Measurements from ENCODE around the gene IL18R1.

The IL18R1 gene

DNA sequence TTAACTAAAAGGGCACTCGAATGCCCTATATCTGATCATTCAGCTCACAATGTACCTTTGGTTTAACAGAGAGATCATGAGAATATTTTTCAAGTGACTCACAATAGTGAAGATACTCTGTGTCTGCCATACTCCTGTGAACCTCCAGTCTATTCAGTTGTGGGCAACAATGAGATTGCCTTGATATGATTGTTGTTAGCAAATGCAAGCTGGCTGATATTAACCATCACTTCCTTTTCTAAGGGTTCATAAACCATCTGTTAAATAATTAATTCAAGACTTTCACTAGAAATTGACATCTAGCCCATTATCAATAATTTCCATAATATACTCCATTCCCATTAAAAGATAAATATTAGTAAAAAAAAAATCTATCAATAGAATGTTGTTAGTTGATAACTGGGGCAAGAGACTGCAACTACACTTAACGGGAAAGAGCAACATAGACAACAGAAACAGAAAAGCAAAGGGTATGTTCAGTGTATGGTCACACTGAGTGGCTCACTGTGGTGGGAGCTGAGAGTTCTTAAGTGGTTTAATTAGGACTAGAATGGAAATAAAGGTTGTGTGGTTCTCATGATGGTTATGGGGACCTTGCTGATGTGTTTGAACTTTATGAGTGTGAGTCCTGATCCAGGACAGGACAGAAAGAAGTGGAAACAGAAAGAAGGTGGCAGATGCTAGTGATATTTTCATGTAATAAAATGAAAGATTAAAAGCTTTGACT is 79.2 kb downstream of the IL18R1 start:
- TF ChIP-seq, protein P1, sequence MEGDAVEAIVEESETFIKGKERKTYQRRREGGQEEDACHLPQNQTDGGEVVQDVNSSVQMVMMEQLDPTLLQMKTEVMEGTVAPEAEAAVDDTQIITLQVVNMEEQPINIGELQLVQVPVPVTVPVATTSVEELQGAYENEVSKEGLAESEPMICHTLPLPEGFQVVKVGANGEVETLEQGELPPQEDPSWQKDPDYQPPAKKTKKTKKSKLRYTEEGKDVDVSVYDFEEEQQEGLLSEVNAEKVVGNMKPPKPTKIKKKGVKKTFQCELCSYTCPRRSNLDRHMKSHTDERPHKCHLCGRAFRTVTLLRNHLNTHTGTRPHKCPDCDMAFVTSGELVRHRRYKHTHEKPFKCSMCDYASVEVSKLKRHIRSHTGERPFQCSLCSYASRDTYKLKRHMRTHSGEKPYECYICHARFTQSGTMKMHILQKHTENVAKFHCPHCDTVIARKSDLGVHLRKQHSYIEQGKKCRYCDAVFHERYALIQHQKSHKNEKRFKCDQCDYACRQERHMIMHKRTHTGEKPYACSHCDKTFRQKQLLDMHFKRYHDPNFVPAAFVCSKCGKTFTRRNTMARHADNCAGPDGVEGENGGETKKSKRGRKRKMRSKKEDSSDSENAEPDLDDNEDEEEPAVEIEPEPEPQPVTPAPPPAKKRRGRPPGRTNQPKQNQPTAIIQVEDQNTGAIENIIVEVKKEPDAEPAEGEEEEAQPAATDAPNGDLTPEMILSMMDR (conservative IDR thresholded peaks at IDR 0.05; ENCODE audit: low read depth): no peak
- ChIA-PET POLR2A (ENCODE audit: low non-redundant PET) (no interaction called here), CTCF (interaction anchor here (0.5 kb wide), 1 partner anchor 12 kb away, joined by 3 read pairs; the partner anchor contains the start of gene IL18RAP)
- no peak overlapping the region for H3K27ac ChIP-seq
- DNase-seq (ENCODE audit: low spot score): no peak

DNA sequence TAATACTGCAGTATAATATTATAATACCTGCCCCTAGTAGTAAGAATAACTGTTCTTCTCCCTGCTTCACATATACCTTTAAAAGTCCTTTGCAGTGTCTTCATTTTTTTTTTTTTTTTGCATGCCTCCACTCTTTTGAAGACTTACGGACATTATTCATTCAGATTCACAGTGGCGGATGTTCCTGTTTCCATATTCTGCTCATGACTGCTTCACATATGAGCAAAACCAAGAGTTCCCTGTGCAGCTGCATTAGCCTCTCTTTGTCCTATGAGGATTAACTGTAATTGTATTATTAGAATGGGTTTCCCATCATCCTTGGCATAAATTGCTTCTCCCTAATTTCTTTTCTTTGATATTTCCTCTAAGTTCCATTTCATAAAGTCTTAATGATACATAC is 80.1 kb downstream of the IL18R1 start:
- TF ChIP-seq, protein P1 (conservative IDR thresholded peaks at IDR 0.05; ENCODE audit: low read depth): no peak
- POLR2A ChIA-PET (ENCODE audit: low non-redundant PET): no interaction called here
- CTCF ChIA-PET: interaction anchor here (1.1 kb wide), 1 partner anchor 195 kb away, joined by 4 read pairs; no protein-coding TSS in a partner anchor
- no peak for DNase-seq (ENCODE audit: low spot score)
- no peak overlapping the region for H3K27ac ChIP-seq

DNA sequence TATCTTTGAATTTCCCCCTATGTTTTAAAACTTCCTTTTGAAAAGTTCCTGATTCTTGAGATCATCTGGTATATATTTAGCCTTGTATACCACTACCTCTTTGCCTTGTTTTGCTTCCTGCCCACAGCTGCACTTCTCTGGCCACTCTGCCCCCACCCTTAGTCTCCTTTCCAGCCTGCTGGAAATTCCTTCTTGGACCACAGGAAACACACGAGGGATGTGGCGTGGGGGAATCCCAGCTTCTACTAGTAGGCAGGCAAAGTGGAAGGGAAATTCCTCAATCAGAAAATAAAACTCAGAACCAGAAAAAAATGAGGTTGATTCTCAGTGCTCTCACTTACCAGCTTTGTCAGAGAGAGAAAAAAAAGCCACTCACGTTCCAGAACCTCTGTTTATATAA is 80.7 kb downstream of the IL18R1 start:
- ChIA-PET POLR2A (ENCODE audit: low non-redundant PET) (no interaction called here), CTCF (interaction anchor here (1.1 kb wide), 1 partner anchor 196 kb away, joined by 4 read pairs; no protein-coding TSS in a partner anchor)
- DNase-seq (ENCODE audit: low spot score): no peak
- no peak overlapping the region for H3K27ac ChIP-seq
- TF ChIP-seq, protein P1 (conservative IDR thresholded peaks at IDR 0.05; ENCODE audit: low read depth): no peak

- POLR2A ChIA-PET (ENCODE audit: low non-redundant PET): no interaction called here
- TF ChIP-seq, protein P1 (conservative IDR thresholded peaks at IDR 0.05; ENCODE audit: low read depth): no peak
- CTCF ChIA-PET: no interaction called here
Observed at GRCh38 chr2:102437122-102437521, 81.5 kb downstream of the IL18R1 start.

GRCh38 chr2:102438111-102438510 is 82.5 kb downstream of the IL18R1 start:
- TF ChIP-seq, protein P1 (conservative IDR thresholded peaks at IDR 0.05; ENCODE audit: low read depth): no peak
- CTCF ChIA-PET: no interaction called here
- POLR2A ChIA-PET (ENCODE audit: low non-redundant PET): no interaction called here
- H3K27ac ChIP-seq: no peak overlapping the region
- no peak for DNase-seq (ENCODE audit: low spot score)

More at GRCh38 chr2:102437122-102437521, 81.5 kb downstream of the IL18R1 start:
- H3K27ac ChIP-seq: no peak overlapping the region
- DNase-seq (ENCODE audit: low spot score): no peak

DNA sequence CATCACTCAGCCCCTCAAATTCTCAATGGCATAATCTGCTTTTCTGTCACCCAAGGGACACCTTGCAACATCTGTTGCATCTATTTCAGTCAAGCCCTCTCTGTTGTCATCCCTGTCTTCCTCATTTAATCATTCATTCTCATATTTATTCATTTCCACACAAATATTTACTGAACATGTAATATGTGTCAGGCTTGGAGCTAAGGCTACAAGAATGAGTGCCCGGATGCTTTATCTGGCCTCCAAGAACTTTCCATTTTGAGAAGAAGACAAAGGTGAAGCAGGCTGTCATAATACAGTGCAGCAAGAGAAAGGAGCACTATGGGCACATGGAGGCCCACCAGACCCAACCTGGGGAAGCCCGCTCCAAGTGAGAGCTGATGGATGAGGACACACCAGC is 83.0 kb downstream of the IL18R1 start:
- TF ChIP-seq, protein P1 (conservative IDR thresholded peaks at IDR 0.05; ENCODE audit: low read depth): no peak
- no peak for DNase-seq (ENCODE audit: low spot score)
- ChIA-PET CTCF (interaction anchor here (1.0 kb wide), 1 partner anchor 10 kb away, joined by 3 read pairs; no protein-coding TSS in a partner anchor), POLR2A (ENCODE audit: low non-redundant PET) (no interaction called here)
- no peak overlapping the region for H3K27ac ChIP-seq
